PC-9 (cell line): Measurements from ENCODE around the gene EGFR. TPM values are rescaled to one million over a fixed set of nuclear protein-coding genes. Genes with fewer than 3 reads are reported as not detected.

Experiments
- BruUV-seq: library from RNA; stranded (reverse); fragments of 400-500 nt; replicated peaks from 2 replicates; lab custom pipeline; 2021; lab: Mats Ljungman, UMichigan
- CTCF ChIA-PET: fragments of 300-600 bp; sonication (Branson Sonifier 250); formaldehyde crosslinking; loops from one replicate; lab custom pipeline; 2022; ENCODE audit warnings: antibody characterized with exemption; lab: Charles Lee
- POLR2A ChIA-PET: fragments of 300-600 bp; sonication (Branson Sonifier 250); formaldehyde crosslinking; loops from one replicate; lab custom pipeline; 2022; ENCODE audit warnings: antibody characterized with exemption; ENCODE audit not compliant: unreplicated experiment; lab: Charles Lee
- DNase-seq, 2 experiments: peaks; one replicate each; pipeline versions ENCODE4 v3.0.0 to v3.0.0-alpha.2; 2015 to 2022; ENCODE audit warnings: mixed read lengths in 1 of 2
- H2AFZ ChIP-seq: fragments of 200-600 bp; sonication (generic); 2 replicates; pipeline ENCODE4 v1.8.1; 2017; ENCODE audit warnings: antibody characterized with exemption
- H3F3A ChIP-seq: fragments of 200-600 bp; sonication (generic); 2 replicates; pipeline ENCODE4 v1.8.1; 2017; ENCODE audit warnings: antibody characterized with exemption, mild to moderate bottlenecking, low read depth; ENCODE audit not compliant: insufficient read depth
- H3K27ac ChIP-seq: fragments of 200-600 bp; sonication (generic); 2 replicates; pipeline ENCODE4 v1.6.1; 2016; ENCODE audit warnings: mixed run types
- H3K27me3 ChIP-seq: fragments of 200-600 bp; sonication (generic); 2 replicates; pipeline ENCODE4 v1.6.1; 2016; ENCODE audit warnings: low read depth, mixed run types; ENCODE audit not compliant: insufficient read depth
- H3K36me3 ChIP-seq: fragments of 200-600 bp; sonication (generic); 2 replicates; pipeline ENCODE4 v1.6.1; 2016; ENCODE audit warnings: low read depth, mixed run types
- H3K4me1 ChIP-seq: fragments of 200-600 bp; sonication (generic); replicated peaks from 2 replicates; pipeline ENCODE4 v1.6.1; 2016; ENCODE audit warnings: mixed run types; ENCODE audit not compliant: insufficient read depth
- H3K4me2 ChIP-seq: fragments of 200-600 bp; sonication (generic); 2 replicates; pipeline ENCODE4 v1.6.1; 2017; ENCODE audit warnings: mixed run types
- H3K4me3 ChIP-seq: fragments of 200-600 bp; sonication (generic); 2 replicates; pipeline ENCODE4 v1.6.1; 2016; ENCODE audit warnings: mixed run types
- H3K79me2 ChIP-seq: fragments of 200-600 bp; sonication (generic); 2 replicates; pipeline ENCODE4 v1.6.1; 2017; ENCODE audit warnings: low read depth, mixed run types
- H3K9me2 ChIP-seq: fragments of 200-600 bp; sonication (generic); 2 replicates; pipeline ENCODE4 v1.8.1; 2017; ENCODE audit warnings: mild to moderate bottlenecking; ENCODE audit not compliant: insufficient read depth
- H3K9me3 ChIP-seq: fragments of 200-600 bp; sonication (generic); 2 replicates; pipeline ENCODE4 v1.8.1; 2016; ENCODE audit warnings: low read depth; ENCODE audit not compliant: insufficient read depth
- H4K20me1 ChIP-seq: fragments of 200-600 bp; sonication (generic); 2 replicates; pipeline ENCODE4 v1.8.1; 2017; ENCODE audit not compliant: insufficient read depth
- EZH2 ChIP-seq: fragments of 200-600 bp; sonication (generic); IDR thresholded peaks from 2 replicates; pipeline ENCODE4 v1.8.0; 2017; ENCODE audit warnings: antibody characterized with exemption, low read depth
- intact Hi-C: fragments of 100-400 bp; cut with micrococcal nuclease; formaldehyde crosslinking; loops from one replicate; pipeline ENCODE4 v1.10.0; 2022; ENCODE audit not compliant: unreplicated experiment
- total RNA-seq: library from RNA; stranded (reverse); gene quantifications from 2 replicates; pipeline ENCODE4 v1.2.3, GENCODE V29; 2021
- TF ChIP-seq, protein P1 (sequence below): fragments of 200-600 bp; sonication (generic); conservative IDR thresholded peaks from 2 replicates; pipeline ENCODE4 v1.6.1; 2017; ENCODE audit warnings: mixed run types, antibody characterized with exemption, mild to moderate bottlenecking, moderate library complexity

The EGFR gene
- total RNA-seq, 1 experiment from 2014 or later: 342 TPM

DNA sequence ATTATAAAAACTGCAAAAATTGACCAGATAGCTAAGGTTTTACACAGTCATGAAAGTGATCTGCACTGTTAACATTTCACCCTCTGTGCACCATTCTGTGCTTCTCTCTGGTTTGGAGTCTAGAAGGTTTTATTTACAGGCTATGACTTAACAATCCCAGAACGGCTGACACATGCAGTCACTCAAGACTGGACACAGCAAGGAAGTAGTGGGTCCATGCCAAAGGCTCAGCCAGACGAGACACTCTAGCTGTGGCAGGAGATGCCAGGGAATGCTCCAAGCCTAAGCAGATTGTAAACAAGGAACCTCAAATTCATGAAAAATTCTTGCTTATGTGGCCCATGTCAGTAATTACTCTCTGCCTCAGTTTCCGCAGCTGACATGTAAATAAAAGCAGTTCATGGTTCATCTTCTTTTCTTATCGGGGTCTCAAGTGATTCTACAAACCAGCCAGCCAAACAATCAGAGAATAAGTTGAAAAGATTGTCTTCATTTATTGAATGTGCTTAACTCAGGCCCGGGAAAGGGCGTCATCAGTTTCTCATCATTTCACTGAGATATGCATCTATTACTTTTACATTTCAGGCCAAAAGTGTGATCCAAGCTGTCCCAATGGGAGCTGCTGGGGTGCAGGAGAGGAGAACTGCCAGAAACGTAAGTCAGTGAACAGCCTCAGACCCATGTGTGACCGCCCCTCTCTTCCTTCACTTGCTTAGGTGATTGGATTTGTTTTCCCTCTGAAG is 132.1 kb downstream of the EGFR start:
- Histone ChIP-seq H4K20me1 (0 out of 2 replicates have a peak, but pooled peaks cover 4% of the 10 kb centered on the region), H3K4me3 (no peak overlapping the region), H3K9me3 (no peaks in the 10 kb centered on the region), H2AFZ (no peak overlapping the region), H3K27ac (no peak overlapping the region), H3F3A (peaks cover 52% of the 10 kb centered on the region), H3K27me3 (no peaks in the 10 kb centered on the region), H3K4me2 (no peak overlapping the region), H3K9me2 (no peaks in the 10 kb centered on the region), H3K4me1 (no peaks in the 10 kb centered on the region), H3K79me2 (peaks cover 4% of the 10 kb centered on the region; the same call in 1 of the 2 replicates), H3K36me3 (peaks cover 88% of the 10 kb centered on the region)
- no peak for DNase-seq
- TF ChIP-seq, protein P1, sequence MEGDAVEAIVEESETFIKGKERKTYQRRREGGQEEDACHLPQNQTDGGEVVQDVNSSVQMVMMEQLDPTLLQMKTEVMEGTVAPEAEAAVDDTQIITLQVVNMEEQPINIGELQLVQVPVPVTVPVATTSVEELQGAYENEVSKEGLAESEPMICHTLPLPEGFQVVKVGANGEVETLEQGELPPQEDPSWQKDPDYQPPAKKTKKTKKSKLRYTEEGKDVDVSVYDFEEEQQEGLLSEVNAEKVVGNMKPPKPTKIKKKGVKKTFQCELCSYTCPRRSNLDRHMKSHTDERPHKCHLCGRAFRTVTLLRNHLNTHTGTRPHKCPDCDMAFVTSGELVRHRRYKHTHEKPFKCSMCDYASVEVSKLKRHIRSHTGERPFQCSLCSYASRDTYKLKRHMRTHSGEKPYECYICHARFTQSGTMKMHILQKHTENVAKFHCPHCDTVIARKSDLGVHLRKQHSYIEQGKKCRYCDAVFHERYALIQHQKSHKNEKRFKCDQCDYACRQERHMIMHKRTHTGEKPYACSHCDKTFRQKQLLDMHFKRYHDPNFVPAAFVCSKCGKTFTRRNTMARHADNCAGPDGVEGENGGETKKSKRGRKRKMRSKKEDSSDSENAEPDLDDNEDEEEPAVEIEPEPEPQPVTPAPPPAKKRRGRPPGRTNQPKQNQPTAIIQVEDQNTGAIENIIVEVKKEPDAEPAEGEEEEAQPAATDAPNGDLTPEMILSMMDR: no peak
- no peak for TF ChIP-seq EZH2
- BruUV-seq: TSS peak; percentile 4
- POLR2A ChIA-PET: no interaction called here
- CTCF ChIA-PET: no interaction called here
- intact Hi-C loops: no loop called here

DNA sequence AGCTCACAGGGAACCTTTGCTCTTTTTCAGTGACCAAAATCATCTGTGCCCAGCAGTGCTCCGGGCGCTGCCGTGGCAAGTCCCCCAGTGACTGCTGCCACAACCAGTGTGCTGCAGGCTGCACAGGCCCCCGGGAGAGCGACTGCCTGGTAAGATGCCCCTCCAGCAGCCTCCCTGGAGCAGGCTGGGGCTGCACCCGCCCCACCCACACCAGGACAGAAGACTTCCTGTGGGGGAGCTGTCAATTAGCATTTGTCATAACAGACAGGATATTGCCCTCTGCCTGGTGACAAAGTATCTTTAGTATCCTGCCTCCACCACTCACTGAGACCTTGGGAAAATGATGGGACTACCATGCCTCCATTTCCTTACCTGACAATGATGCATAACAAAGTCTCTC is 133.7 kb downstream of the EGFR start:
- intact Hi-C loops: no loop called here
- POLR2A ChIA-PET: no interaction called here
- no peak overlapping the region for H3K4me3 ChIP-seq

DNA sequence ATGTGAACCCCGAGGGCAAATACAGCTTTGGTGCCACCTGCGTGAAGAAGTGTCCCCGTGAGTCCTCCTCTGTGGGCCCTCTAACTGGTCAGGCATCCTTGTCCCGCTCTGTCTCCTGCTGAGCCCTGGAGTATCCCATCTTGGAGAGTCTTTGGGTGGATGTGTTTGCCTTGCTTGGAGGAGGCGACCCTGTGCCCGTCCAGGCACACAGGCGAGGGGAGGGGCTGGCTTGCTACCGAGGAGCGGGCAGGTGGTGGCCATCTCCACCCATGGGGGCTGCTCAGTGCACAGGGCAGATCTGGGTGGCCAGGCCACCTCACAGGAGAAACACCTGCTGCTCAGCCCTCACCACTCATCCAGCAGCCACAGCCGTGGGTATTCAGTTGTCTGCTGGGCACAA is 135.3 kb downstream of the EGFR start:
- Histone ChIP-seq H4K20me1 (0 out of 2 replicates have a peak, but pooled peaks cover 4% of the 10 kb centered on the region), H3F3A (peaks cover 41% of the 10 kb centered on the region), H3K27ac (peak overlapping the region; percentile 0; the same call in 1 of the 2 replicates), H3K4me3 (no peak overlapping the region), H3K9me3 (no peaks in the 10 kb centered on the region), H3K27me3 (no peaks in the 10 kb centered on the region), H3K79me2 (no peaks in the 10 kb centered on the region), H2AFZ (no peak overlapping the region), H3K4me2 (no peak overlapping the region), H3K4me1 (peaks cover 8% of the 10 kb centered on the region), H3K9me2 (no peaks in the 10 kb centered on the region), H3K36me3 (peaks cover 93% of the 10 kb centered on the region)
- ChIA-PET CTCF (no interaction called here), POLR2A (no interaction called here)
- intact Hi-C loops: no loop called here
- no TSS peak for BruUV-seq
- TF ChIP-seq EZH2: no peak
- TF ChIP-seq, protein P1: no peak
- no peak for DNase-seq

More for the DNA sequence above, 133.7 kb downstream of the EGFR start:
- H3F3A ChIP-seq: peaks cover 47% of the 10 kb centered on the region
- H3K4me2 ChIP-seq: no peak overlapping the region
- H3K9me3 ChIP-seq: no peaks in the 10 kb centered on the region
- TF ChIP-seq, protein P1: no peak
- no peak for TF ChIP-seq EZH2
- H3K27me3 ChIP-seq: no peaks in the 10 kb centered on the region
- DNase-seq: no peak
- H3K4me1 ChIP-seq: no peaks in the 10 kb centered on the region
- H3K79me2 ChIP-seq: peaks cover 3% of the 10 kb centered on the region; the same call in 1 of the 2 replicates
- peaks cover 92% of the 10 kb centered on the region for H3K36me3 ChIP-seq
- no peak overlapping the region for H2AFZ ChIP-seq
- CTCF ChIA-PET: no interaction called here
- H3K9me2 ChIP-seq: no peaks in the 10 kb centered on the region
- no peak overlapping the region for H3K27ac ChIP-seq
- 0 out of 2 replicates have a peak, but pooled peaks cover 4% of the 10 kb centered on the region for H4K20me1 ChIP-seq
- no TSS peak for BruUV-seq
